Activated CD4-positive, alpha-beta T cell treated with anti-CD3 and anti-CD28 coated beads for 24 hours (primary cell): ENCODE data around the gene XPNPEP1.
A peak's percentile ranks its signal among the peaks of the same experiment; 100 is the strongest.

ENCODE experiments used
- DNase-seq, 2 donors: peaks; one replicate each; pipeline ENCODE4 v3.0.0-alpha.2; 2020; ENCODE audit warnings: low read depth in 2 of 2

Gene XPNPEP1

GRCh38 chr10:109893386-109893785 lies 29.9 kb downstream of the XPNPEP1 start:
- no peak for DNase-seq

DNA sequence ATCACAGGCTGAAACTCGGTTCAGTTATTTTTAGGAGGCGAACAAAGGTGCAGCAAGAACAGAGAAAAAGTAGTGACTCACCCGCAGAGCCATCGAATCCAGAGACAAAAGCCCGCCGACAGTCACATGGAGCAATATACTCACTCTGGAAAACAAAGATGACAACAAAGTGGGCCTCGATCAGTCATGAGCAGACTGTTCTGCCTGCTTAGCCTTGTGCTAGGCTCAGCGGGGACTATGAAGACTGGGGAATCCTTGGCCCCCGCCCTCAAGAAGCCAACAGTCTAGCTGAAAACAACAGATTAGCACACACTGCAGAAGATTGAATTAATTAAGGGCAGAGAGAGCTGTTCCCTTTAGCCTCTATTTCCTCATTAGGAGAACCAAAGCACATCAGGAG lies 30.4 kb downstream of the XPNPEP1 start:
- no peak for DNase-seq

GRCh38 chr10:109892117-109892516 lies 31.2 kb downstream of the XPNPEP1 start:
- no peak for DNase-seq

DNA sequence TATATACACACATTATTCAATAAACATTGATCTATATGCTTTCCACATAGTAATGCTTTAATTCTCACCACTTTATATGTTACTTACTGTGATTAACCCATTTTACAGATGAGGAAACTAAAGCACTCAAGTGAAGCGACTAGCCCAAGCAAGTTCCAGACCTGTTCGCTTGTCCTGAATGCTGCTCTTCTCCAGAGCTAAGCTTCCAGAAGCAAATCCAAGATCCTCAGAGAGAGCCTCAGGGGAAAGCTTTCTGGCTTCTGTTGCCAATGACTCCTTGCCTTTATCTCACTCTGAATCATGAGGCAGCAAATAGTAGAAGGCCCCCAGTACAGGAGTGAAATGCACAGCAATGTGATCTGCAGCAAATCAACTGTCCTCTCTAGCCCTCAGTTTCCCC lies 32.2 kb downstream of the XPNPEP1 start:
- DNase-seq, result no peak

DNA sequence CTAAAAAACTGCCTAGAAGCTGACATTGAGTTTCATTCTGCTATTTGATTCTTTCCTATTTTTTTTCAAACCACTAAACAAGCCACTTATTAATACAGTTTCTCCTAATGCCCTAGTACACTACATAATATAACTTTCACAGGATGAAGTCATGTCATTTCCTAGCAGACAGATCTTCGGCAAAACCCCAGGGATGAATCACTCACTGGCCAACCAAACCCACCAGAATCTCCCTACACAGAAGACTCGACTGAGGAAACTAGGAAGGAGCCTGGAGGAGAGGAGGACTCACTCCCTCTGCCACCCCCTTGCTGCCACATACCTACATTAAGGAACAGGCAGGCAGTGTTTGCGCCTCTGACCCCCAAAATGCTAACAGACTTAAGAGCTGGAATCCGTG lies 33.4 kb downstream of the XPNPEP1 start:
- DNase-seq, result no peak

GRCh38 chr10:109887776-109888175 lies 35.5 kb downstream of the XPNPEP1 start:
- no peak for DNase-seq

DNA sequence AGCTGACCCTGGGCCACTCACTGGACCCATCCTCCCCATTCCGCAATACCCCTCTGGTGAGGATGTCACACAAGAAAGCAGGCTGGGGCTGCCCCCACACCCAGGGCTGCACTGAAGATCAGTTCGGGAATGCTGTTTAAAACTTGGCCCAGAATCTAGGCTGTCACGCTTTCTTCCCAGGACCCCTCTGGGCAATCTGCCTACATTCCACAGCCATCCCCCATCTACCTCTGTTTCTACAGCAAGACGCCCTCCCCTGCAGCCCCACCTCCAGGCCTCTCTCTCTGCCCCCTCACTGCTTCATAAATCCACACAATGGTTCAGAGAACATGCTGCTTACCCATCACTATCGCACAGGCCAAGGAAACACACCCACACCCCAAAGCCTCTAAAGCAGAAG lies 36.1 kb downstream of the XPNPEP1 start:
- DNase-seq, result no peak

GRCh38 chr10:109886781-109887140 lies 36.5 kb downstream of the XPNPEP1 start:
- DNase-seq, result no peak

DNA sequence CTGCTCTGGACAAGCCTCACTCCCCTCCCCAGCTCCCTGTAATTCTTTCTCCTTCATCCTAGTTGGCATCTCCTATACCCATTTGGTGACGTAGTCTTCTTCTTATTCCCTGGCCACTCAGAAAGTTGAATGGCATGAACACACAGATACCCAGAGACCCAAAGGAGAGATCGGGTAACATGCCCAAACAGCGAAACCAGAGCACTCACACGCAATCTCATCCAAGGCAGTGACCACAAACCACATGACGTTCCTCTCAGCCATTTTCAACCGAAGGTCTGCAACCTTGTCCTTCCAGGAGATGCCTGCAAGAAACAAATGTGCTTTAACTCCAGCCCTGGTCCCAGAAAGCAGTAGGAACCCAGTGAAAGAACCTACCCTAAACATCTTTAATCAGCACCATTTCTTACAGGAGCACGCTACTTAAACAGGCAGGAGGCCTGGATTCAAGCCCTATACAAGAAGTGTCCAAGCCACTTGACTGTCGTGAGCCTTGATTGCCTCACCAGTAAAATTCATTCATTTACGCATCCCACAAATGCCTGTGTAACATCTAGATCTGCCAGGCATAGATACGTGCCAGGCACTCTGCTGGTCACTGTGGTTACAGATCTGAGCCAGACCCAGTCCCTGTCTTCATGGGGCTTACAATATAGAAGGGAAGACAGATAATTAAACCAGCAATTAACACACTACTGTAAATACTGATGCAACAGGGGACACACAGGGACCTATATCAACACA lies 37.1 kb downstream of the XPNPEP1 start:
- no peak for DNase-seq

GRCh38 chr10:109883859-109884771 lies 39.2 kb downstream of the XPNPEP1 start:
- peak; percentile 30 to 47 for DNase-seq

GRCh38 chr10:109882251-109883057 lies 40.9 kb downstream of the XPNPEP1 start:
- DNase-seq, result no peak

DNA sequence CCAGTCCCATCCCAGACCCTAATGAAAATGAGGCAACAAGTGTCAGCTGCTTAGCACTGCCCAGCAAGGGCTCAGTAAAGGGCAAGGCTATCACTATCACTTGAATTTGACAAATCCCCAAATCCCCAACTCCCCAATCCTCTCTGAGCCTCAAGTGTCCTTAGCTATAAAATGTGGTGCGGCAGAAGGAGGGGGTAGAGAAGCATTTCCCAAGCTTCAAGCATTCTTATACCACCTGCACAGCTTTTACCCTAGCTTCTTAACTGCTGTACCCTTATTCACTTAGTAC lies 41.6 kb downstream of the XPNPEP1 start:
- DNase-seq, result no peak

DNA sequence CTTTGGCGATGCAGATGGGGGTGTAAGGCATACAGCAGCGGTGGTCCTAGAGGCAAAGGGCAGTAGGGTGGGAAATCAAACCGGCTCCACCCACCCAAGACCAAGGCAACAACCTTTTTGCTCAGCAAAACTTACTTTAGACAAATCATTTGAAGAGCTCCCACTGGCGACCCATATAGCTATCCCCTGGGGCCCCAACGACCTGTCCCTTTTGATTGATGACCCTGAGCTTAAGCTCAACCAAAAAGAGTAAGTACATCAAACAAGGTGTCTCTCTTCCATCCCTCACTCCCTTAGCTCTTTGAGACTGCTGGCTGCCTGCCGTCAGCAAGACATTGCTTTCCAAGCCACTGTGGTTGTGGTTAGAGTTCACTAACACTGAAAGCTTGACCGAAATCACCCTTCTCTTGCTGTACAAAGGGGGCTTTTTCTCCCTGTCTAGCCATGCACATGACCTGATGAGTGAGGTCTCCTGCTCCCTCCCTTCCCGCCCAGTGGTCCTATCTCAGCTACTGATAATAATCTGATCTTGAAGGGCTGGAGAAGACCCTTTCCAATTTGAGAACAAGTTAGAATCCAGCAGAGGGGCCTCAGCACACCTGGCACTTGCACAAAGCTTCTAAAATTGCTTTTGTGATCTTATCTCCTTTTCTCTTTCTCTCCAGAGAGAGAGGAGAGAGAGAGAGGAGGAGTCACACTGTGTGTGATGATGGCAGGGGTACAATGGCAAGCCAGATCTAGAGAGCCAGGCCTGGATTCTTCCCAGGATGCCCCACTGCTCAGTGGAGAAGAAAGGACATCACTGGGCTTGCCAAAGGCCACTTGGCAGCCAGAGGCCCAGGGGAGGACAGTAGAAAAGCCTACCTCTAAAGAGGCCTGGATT lies 42.2 kb downstream of the XPNPEP1 start:
- no peak for DNase-seq

DNA sequence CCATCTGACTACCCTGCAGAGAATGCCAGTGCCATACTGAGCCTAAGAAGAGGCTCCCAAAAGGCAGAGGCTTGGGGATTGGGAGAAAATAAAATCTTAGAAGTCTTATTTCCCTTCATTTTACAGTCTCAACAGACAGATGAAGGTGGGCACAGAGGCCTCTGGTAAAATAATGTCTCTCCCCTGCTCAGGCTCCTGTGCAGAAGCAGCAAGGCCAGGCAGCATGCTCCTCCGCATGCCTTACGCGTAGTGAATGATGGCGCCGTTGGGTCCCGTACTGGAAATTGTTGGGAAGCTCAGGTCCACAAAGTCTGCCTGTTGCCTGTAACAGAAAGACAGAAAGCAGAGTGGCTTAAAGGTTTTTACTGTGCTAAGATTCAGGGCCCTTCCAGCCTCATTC lies 45.8 kb downstream of the XPNPEP1 start:
- DNase-seq, result no peak

- DNase-seq, result no peak
These were observed 47.2 kb downstream of the XPNPEP1 start for GRCh38 chr10:109875828-109876821.

DNA sequence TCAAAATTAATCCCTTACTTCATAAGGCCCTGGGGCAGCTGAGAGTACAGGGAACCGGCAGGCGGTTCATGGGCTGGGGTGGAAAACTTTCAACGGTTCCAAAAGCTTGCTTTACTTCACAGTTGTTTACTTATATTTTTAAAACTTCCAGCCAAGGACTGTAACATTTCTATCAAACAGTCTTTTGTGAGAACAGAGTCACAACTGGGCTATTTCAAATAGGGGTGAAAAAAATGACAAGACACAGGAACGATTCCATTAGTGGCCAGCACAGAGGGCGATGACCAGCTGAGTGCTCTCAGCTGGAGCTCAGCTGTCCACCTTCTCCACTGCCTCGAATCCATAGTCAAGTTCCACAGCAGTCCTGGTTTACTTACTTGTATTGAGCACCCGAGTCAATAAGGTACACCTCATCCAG lies 48.2 kb downstream of the XPNPEP1 start:
- no peak for DNase-seq

- no peak for DNase-seq
These were observed 51.8 kb downstream of the XPNPEP1 start for GRCh38 chr10:109871476-109871875.

GRCh38 chr10:109866995-109867635 lies 56.2 kb downstream of the XPNPEP1 start:
- DNase-seq, result no peak

DNA sequence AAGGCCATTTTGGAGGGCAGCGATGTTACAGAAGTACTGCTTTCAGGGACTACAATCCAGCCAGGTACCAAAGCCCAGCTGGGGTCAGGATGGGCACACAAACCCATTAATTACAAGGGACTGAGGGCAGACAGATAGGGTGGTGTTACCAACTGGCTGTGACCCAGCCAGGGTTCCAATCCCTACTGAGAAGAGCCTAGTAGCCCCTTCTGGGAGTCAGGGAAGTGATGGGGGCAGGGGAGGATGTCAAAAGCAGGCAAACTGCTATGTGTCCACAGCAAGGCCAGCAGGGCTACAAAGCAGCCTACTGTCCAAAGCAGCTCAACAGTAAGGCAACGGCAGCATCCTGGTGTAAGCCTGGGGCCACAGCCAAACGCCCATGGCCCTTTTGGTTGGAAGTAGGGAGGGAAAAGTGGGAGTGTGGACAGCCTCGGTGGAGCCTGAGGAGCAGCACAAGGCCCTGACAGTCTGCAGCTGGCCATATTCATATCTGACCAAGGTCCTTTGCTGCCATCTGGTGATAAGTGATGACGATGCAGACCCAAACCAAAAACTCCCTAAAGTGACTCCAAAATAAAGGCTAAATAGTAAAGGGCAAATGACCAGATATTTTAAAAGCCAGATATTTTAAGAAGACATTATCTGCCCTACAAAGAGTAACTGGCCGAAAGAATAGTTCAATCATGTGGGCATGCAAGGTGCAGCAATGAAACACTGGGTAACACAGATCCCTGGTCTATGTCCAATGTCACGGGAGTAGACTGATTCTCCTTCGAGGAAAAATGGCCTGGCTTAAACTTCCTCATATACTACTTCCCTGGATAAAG lies 56.9 kb downstream of the XPNPEP1 start:
- no peak for DNase-seq
